Upper lobe of right lung (tissue), 1 donor: ENCODE results near the gene CEMIP. TPM values are rescaled to one million over a fixed set of nuclear protein-coding genes. Genes with fewer than 3 reads are reported as not detected.

Experiments used
- ATAC-seq: fragments of 200-7000 bp; cut with Tn5 transposase; one replicate; pipeline ENCODE4 v1.9.1; 2020; ENCODE audit warnings: mild to moderate bottlenecking, moderate library complexity
- DNase-seq: peaks from one replicate; pipeline ENCODE4 v3.0.0-alpha.2; 2020
- H3K27ac ChIP-seq: fragments of 200-600 bp; one replicate; pipeline ENCODE4 v1.8.0; 2022
- H3K27me3 ChIP-seq: fragments of 200-600 bp; one replicate; pipeline ENCODE4 v1.8.0; 2022; ENCODE audit warnings: mild to moderate bottlenecking
- H3K36me3 ChIP-seq: fragments of 200-600 bp; one replicate; pipeline ENCODE4 v1.8.0; 2022
- H3K4me1 ChIP-seq: fragments of 200-600 bp; one replicate; pipeline ENCODE4 v1.8.0; 2022
- H3K4me3 ChIP-seq: fragments of 200-600 bp; one replicate; pipeline ENCODE4 v1.8.0; 2022; ENCODE audit warnings: mild to moderate bottlenecking
- H3K9me3 ChIP-seq: fragments of 200-600 bp; one replicate; pipeline ENCODE4 v1.8.0; 2022
- intact Hi-C: fragments of 100-400 bp; cut with DNase I; formaldehyde crosslinking; loops from one replicate; pipeline ENCODE4 v1.11.0; 2022
- total RNA-seq: library from RNA; stranded (reverse); fragmentation: NEBNext Ultra II Directional; extraction: Animal tissue kit (Norgen Biotek cat#: 25700); gene quantifications from one replicate; pipeline ENCODE4 v1.2.1, GENCODE V29; 2021
- TF ChIP-seq, protein P1 (sequence below): fragments of 200-600 bp; IDR thresholded peaks from one replicate; pipeline ENCODE4 v1.8.0; 2022; ENCODE audit warnings: antibody characterized with exemption
- donor health status: DM: no; HTN: yes; CAD: no; lungs with severe emphysema.

Gene CEMIP
- total RNA-seq, 1 donor from 2014 or later: 17.3 TPM

DNA sequence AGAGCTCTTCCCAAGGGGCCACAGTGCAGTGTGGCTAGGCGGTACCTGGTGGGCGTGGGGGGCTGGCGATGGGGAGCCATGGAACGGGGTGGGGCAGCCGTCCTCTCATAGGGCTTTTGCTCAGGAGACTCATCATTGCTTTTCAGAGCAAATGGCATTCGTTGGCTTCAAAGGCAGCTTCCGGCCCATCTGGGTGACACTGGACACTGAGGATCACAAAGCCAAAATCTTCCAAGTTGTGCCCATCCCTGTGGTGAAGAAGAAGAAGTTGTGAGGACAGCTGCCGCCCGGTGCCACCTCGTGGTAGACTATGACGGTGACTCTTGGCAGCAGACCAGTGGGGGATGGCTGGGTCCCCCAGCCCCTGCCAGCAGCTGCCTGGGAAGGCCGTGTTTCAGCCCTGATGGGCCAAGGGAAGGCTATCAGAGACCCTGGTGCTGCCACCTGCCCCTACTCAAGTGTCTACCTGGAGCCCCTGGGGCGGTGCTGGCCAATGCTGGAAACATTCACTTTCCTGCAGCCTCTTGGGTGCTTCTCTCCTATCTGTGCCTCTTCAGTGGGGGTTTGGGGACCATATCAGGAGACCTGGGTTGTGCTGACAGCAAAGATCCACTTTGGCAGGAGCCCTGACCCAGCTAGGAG lies 169.6 kb downstream of the CEMIP start:
- no peak overlapping the region for H3K4me3 ChIP-seq
- H3K36me3 ChIP-seq: peaks cover 75% of the 10 kb centered on the region
- no peaks in the 10 kb centered on the region for H3K9me3 ChIP-seq
- no peak overlapping the region for H3K27ac ChIP-seq
- intact Hi-C loops: no loop called here
- ATAC-seq: no peak
- DNase-seq: no peak
- TF ChIP-seq, protein P1, sequence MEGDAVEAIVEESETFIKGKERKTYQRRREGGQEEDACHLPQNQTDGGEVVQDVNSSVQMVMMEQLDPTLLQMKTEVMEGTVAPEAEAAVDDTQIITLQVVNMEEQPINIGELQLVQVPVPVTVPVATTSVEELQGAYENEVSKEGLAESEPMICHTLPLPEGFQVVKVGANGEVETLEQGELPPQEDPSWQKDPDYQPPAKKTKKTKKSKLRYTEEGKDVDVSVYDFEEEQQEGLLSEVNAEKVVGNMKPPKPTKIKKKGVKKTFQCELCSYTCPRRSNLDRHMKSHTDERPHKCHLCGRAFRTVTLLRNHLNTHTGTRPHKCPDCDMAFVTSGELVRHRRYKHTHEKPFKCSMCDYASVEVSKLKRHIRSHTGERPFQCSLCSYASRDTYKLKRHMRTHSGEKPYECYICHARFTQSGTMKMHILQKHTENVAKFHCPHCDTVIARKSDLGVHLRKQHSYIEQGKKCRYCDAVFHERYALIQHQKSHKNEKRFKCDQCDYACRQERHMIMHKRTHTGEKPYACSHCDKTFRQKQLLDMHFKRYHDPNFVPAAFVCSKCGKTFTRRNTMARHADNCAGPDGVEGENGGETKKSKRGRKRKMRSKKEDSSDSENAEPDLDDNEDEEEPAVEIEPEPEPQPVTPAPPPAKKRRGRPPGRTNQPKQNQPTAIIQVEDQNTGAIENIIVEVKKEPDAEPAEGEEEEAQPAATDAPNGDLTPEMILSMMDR: no peak
- H3K4me1 ChIP-seq: no peaks in the 10 kb centered on the region
- H3K27me3 ChIP-seq: no peaks in the 10 kb centered on the region

DNA sequence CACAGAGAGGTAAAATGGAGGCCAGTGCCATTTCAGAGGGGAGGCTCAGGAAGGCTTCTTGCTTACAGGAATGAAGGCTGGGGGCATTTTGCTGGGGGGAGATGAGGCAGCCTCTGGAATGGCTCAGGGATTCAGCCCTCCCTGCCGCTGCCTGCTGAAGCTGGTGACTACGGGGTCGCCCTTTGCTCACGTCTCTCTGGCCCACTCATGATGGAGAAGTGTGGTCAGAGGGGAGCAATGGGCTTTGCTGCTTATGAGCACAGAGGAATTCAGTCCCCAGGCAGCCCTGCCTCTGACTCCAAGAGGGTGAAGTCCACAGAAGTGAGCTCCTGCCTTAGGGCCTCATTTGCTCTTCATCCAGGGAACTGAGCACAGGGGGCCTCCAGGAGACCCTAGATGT lies 170.6 kb downstream of the CEMIP start:
- intact Hi-C loops: no loop called here

DNA sequence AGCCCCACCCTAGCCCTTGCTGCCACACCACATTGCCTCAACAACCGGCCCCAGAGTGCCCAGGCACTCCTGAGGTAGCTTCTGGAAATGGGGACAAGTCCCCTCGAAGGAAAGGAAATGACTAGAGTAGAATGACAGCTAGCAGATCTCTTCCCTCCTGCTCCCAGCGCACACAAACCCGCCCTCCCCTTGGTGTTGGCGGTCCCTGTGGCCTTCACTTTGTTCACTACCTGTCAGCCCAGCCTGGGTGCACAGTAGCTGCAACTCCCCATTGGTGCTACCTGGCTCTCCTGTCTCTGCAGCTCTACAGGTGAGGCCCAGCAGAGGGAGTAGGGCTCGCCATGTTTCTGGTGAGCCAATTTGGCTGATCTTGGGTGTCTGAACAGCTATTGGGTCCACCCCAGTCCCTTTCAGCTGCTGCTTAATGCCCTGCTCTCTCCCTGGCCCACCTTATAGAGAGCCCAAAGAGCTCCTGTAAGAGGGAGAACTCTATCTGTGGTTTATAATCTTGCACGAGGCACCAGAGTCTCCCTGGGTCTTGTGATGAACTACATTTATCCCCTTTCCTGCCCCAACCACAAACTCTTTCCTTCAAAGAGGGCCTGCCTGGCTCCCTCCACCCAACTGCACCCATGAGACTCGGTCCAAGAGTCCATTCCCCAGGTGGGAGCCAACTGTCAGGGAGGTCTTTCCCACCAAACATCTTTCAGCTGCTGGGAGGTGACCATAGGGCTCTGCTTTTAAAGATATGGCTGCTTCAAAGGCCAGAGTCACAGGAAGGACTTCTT lies 171.3 kb downstream of the CEMIP start:
- no peaks in the 10 kb centered on the region for H3K9me3 ChIP-seq
- TF ChIP-seq, protein P1: no peak
- intact Hi-C loops: no loop called here
- no peaks in the 10 kb centered on the region for H3K27me3 ChIP-seq
- no peak overlapping the region for H3K27ac ChIP-seq
- H3K4me1 ChIP-seq: no peaks in the 10 kb centered on the region
- ATAC-seq (no peak), DNase-seq (no peak)
- peaks cover 61% of the 10 kb centered on the region for H3K36me3 ChIP-seq
- no peak overlapping the region for H3K4me3 ChIP-seq

More for the DNA sequence above, 170.6 kb downstream of the CEMIP start:
- no peak overlapping the region for H3K27ac ChIP-seq
- H3K27me3 ChIP-seq: no peaks in the 10 kb centered on the region
- TF ChIP-seq, protein P1: no peak
- no peaks in the 10 kb centered on the region for H3K9me3 ChIP-seq
- H3K4me3 ChIP-seq: no peak overlapping the region
- H3K36me3 ChIP-seq: peaks cover 67% of the 10 kb centered on the region
- ATAC-seq (no peak), DNase-seq (no peak)
- H3K4me1 ChIP-seq: no peaks in the 10 kb centered on the region

DNA sequence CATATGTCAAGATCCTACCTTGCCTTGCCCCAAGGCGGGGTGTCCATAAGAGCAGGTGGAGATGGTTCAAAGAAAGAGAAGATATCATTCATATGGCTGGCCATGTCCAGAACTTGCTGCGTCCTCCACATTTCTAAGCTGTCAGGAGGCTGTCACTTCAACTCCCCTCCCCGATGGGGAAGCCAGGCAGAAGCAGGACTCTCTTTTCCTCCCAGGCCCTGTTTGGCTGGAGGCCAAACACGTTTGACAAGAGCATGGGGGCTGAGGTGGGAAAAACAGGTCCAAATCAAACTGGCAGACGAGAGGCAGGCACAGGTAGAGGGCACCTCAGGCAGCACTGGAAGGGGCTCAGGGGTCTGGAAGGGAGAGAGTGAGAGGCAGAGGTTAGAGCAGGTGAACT lies 172.8 kb downstream of the CEMIP start:
- no peaks in the 10 kb centered on the region for H3K4me1 ChIP-seq
- peaks cover 47% of the 10 kb centered on the region for H3K36me3 ChIP-seq
- no peak for ATAC-seq
- H3K27me3 ChIP-seq: no peaks in the 10 kb centered on the region
- no peak overlapping the region for H3K4me3 ChIP-seq
- TF ChIP-seq, protein P1: no peak
- no peak overlapping the region for H3K27ac ChIP-seq
- DNase-seq: no peak
- H3K9me3 ChIP-seq: no peaks in the 10 kb centered on the region
- intact Hi-C loops: no loop called here

DNA sequence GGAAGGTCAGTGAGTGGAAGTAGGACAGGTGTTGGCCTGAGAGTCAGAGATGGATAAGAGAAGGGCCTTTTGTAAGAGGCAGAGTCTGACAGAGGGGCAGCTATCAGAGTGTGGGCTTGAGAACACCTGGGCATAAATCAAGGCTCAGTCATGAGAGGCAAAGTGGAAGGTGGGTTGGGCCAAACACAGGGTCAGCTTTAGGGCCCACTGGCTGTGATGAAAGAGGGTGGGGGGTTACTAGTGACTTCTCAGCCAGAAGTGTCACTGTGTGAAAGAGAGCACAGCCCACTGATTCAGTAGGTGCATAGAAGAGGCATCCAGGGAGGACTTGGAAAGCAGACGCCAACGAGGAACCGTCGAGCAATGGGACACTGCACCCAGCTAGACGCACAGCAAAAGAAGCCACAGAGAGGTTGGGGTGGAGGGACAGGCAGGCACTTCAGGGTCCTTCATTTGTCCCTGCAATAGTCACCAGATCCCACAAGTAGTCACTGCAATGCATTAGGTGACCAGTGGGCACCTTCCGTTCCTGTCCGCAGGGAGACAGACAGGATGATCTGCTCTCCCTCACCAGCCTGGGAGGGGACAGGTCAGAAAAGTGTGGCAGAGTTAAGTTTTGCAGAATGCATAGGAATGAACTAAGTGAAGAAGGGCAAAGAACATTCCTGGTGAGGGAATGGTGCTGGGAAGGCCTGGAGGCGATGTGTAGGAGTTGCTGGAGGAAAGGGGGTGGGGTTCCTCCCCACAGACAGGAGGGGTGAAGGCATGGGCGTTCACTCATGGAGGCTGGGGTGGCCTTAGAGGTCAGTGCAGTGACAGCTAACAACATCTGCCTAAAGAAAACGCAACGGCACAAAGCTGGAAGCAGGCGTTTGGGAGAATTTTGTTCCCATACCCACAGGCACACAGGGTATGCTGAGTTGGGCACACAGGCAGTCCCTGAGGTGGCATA lies 174.1 kb downstream of the CEMIP start:
- intact Hi-C loops: no loop called here
- no peak for ATAC-seq
- Histone ChIP-seq H3K4me1 (no peaks in the 10 kb centered on the region), H3K9me3 (no peaks in the 10 kb centered on the region), H3K27ac (no peak overlapping the region), H3K36me3 (peaks cover 33% of the 10 kb centered on the region), H3K4me3 (no peak overlapping the region), H3K27me3 (no peaks in the 10 kb centered on the region)
- DNase-seq: no peak
- TF ChIP-seq, protein P1: no peak
